IPS-20b (cell line): ENCODE results near the gene NAT14.
A peak's percentile ranks its signal among the peaks of the same experiment; 100 is the strongest.

ENCODE experiments used
- H3K27ac ChIP-seq: one replicate; pipeline ENCODE4 v1.5.1; 2013; ENCODE audit warnings: low read length
- H3K27me3 ChIP-seq: 2 replicates; pipeline ENCODE4 v1.6.1; 2013; ENCODE audit warnings: mild to moderate bottlenecking, low read length, inconsistent platforms; ENCODE audit not compliant: insufficient read depth
- H3K36me3 ChIP-seq: 2 replicates; pipeline ENCODE4 v1.6.1; 2013; ENCODE audit warnings: low read depth, mild to moderate bottlenecking, inconsistent platforms, low read length, moderate library complexity; ENCODE audit not compliant: insufficient read depth
- H3K4me1 ChIP-seq: 2 replicates; pipeline ENCODE4 v1.6.1; 2013; ENCODE audit warnings: mild to moderate bottlenecking, control low read depth, inconsistent platforms, low read length, moderate library complexity; ENCODE audit not compliant: insufficient read depth
- H3K4me3 ChIP-seq: 2 replicates; pipeline ENCODE4 v1.5.1; 2013; ENCODE audit warnings: mild to moderate bottlenecking, low read length, inconsistent platforms
- H3K9ac ChIP-seq: 2 replicates; pipeline ENCODE4 v1.6.1; 2013; ENCODE audit warnings: low read depth, mild to moderate bottlenecking, inconsistent platforms, low read length, moderate library complexity
- H3K9me3 ChIP-seq: 2 replicates; pipeline ENCODE4 v1.6.1; 2013; ENCODE audit warnings: mild to moderate bottlenecking, low read depth, low read length, inconsistent platforms; ENCODE audit not compliant: insufficient read depth

NAT14 gene

GRCh38 chr19:55503502-55504251, 18.7 kb downstream of the NAT14 start:
- Histone ChIP-seq H3K4me1 (no peaks in the 10 kb centered on the region), H3K9me3 (peaks cover 7% of the 10 kb centered on the region), H3K27me3 (peaks cover 41% of the 10 kb centered on the region), H3K9ac (no peak overlapping the region), H3K36me3 (no peaks in the 10 kb centered on the region), H3K4me3 (no peak overlapping the region), H3K27ac (no peak overlapping the region)

- H3K27ac ChIP-seq = no peak overlapping the region
- no peak overlapping the region for H3K4me3 ChIP-seq
- H3K9ac ChIP-seq = no peak overlapping the region
- H3K4me1 ChIP-seq = no peaks in the 10 kb centered on the region
- H3K36me3 ChIP-seq = no peaks in the 10 kb centered on the region
- peaks cover 7% of the 10 kb centered on the region for H3K9me3 ChIP-seq
- H3K27me3 ChIP-seq = peaks cover 36% of the 10 kb centered on the region
These were observed 19.2 kb downstream of the NAT14 start for GRCh38 chr19:55504252-55504603.

DNA sequence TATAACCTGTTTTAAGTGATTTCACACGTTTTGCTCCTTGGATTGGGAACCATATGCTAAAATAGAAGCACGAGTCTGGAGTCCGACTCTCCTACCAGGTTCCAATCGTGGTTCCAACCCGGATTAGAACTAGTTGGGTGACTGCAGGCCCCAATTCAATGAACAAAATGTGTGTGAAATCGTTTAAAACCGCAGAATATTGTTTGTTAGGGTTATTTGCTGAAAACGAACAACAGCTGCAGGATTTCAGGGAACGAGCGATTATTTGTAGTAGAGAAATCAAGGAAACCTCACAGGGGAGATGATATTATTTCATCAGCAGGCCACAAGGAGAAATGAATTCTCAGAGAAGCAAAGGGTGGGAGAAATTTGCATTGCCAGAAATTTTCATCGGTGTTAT, 20.0 kb downstream of the NAT14 start:
- Histone ChIP-seq H3K27me3 (peaks cover 36% of the 10 kb centered on the region), H3K27ac (no peak overlapping the region), H3K4me3 (no peak overlapping the region), H3K36me3 (no peaks in the 10 kb centered on the region), H3K9ac (no peak overlapping the region), H3K4me1 (no peaks in the 10 kb centered on the region), H3K9me3 (peaks cover 7% of the 10 kb centered on the region)

DNA sequence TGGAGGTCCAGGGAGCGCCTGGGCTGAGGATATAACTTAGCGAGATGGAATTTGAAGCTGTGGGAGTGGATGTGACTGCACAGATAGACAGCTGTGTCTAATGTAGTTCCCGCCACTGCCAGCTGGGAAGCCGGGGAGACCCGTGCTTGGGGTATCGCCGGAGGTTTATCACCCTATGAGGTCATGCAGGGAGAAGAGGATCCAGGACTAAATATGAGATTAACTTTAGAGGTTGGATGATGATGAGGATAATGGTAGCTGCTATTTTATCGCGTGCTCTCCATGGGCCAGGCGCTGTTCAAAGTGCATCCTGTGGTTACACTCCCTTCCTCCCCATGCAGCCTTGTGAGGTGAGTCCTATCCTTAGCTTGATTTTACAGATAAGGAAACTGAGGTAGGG, 23.1 kb downstream of the NAT14 start:
- Histone ChIP-seq H3K27me3 (peaks cover 16% of the 10 kb centered on the region), H3K4me1 (no peaks in the 10 kb centered on the region), H3K27ac (no peak overlapping the region), H3K9ac (no peak overlapping the region), H3K36me3 (no peaks in the 10 kb centered on the region), H3K4me3 (no peak overlapping the region), H3K9me3 (peaks cover 5% of the 10 kb centered on the region)

- no peaks in the 10 kb centered on the region; the same call in 1 of the 2 replicates for H3K27me3 ChIP-seq
- H3K9me3 ChIP-seq = no peaks in the 10 kb centered on the region
- no peak overlapping the region for H3K27ac ChIP-seq
- H3K9ac ChIP-seq = no peak overlapping the region
- H3K36me3 ChIP-seq = no peaks in the 10 kb centered on the region
- peak overlapping the region; percentile 46; the same call in 1 of the 2 replicates for H3K4me3 ChIP-seq
- H3K4me1 ChIP-seq = no peaks in the 10 kb centered on the region
These were observed 32.1 kb downstream of the NAT14 start for GRCh38 chr19:55516878-55517620.

DNA sequence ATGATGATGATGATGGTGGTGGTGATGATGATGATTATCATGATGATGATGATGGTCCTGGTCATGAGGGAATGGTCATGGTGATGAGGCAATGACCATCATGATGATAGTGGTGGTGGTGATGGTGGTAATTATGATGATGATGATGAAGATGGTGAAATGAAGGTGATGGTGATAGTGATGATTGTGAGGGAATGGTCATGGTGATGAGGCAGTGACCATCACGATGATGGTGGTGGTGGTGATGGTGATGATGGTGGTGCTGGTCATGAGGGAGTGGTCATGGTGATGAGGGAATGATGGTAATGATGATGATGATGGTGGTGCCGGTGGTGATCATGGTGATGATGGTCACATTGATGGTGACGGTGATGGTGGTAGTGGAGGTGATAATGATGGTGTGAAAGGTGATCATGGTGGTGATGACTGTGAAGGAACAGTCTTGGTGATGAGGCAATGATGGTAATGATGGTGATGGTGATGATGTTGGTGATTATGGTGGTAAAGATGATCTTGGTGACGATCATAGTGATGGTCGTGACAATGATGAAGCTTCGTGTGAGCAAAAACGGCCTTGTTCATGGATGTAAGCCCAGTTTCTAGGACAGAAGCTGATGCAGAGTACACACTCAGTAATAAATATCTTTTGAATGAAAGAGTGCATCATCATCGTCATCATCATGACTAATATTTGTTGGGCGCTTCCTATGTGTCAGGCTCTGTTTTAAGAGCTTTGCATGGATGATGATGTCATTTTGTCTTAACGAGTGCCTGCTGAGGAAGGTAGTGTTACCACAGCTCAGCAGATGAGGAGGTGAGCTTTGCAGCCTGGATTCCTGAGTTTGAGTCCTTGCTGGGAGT, 34.7 kb downstream of the NAT14 start:
- H3K4me1 ChIP-seq = no peaks in the 10 kb centered on the region
- no peaks in the 10 kb centered on the region; the same call in 1 of the 2 replicates for H3K27me3 ChIP-seq
- no peaks in the 10 kb centered on the region for H3K36me3 ChIP-seq
- no peak overlapping the region for H3K9ac ChIP-seq
- no peak overlapping the region for H3K27ac ChIP-seq
- no peak overlapping the region for H3K4me3 ChIP-seq
- H3K9me3 ChIP-seq = no peaks in the 10 kb centered on the region

DNA sequence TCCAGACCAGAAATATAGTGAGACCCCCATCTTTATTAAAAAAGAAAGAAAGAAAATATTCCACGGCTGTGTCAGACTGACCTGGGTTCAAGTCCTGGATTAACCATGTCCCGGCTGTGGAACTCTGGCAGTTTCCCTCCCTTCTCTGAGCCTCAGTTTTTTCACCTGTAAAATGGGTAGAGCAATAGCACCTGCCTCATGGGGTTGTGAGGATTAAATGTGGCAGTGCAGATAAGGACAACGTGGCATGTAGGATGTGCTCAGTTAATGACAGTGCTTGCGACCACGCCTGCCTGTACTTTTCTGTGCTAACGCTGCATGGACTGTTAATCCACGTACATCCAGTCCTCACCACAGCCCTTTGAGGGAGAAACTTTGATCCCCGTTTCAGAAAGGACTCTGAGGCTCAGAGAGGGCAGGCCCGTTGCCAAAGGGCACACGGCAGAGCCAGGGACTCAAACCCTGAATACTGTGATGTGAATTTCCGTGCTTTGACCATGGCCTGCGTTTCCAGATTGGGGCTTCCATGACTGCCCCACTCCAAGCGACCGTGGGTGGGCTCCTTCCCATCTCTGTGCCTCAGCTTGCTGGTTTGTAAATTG, 35.8 kb downstream of the NAT14 start:
- H3K9ac ChIP-seq = no peak overlapping the region
- H3K27ac ChIP-seq = no peak overlapping the region
- H3K36me3 ChIP-seq = no peaks in the 10 kb centered on the region
- H3K4me1 ChIP-seq = no peaks in the 10 kb centered on the region
- H3K4me3 ChIP-seq = no peak overlapping the region
- no peaks in the 10 kb centered on the region for H3K9me3 ChIP-seq
- H3K27me3 ChIP-seq = no peaks in the 10 kb centered on the region; the same call in 1 of the 2 replicates

- H3K27me3 ChIP-seq = no peaks in the 10 kb centered on the region
- no peak overlapping the region for H3K9ac ChIP-seq
- H3K36me3 ChIP-seq = no peaks in the 10 kb centered on the region
- no peak overlapping the region for H3K4me3 ChIP-seq
- no peak overlapping the region for H3K27ac ChIP-seq
- no peaks in the 10 kb centered on the region for H3K9me3 ChIP-seq
- no peaks in the 10 kb centered on the region for H3K4me1 ChIP-seq
These were observed 40.5 kb downstream of the NAT14 start for GRCh38 chr19:55525289-55526101.

DNA sequence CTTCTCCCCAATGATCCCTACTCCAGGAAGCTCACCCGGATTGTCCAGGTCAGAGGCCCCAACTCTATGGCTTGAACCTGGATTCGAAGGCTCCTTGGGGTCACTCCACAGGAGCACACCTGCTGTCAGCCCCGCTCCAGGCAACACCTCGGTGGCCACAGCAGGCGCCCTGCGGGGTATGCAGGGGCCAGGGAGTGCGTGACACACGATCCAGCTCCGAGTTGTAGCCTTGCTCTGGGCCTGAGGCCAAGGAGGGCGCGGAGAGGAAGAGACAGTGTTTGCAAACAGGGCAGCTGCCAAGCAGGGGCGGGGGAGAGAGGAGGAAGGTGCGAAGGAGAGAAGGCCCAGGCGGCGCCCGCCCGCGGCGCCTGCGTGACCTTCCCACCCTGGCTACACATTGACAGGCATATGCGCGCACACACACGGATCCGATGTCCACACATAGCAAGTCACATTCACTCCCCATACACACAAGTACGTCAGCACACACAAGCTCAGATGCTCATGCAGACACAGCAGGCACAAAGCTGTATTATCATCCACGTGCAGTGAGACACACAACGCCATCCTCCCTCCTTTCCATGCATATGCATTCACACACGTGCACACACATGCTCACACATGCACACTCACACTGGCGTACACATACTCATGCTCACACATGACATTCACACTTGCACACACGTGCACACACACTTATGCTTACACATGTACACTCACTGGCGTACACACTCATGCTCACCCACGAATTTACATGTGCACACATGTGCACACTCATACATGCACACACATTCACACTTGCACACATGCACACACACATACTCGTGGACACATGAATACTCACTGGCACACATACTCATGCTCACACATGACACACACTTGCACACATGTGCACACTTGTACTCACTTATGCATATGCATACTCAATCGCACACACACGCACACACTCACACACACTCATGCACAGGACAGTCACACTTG, 41.5 kb downstream of the NAT14 start:
- no peak overlapping the region for H3K27ac ChIP-seq
- H3K4me3 ChIP-seq = no peak overlapping the region
- H3K27me3 ChIP-seq = no peaks in the 10 kb centered on the region
- no peaks in the 10 kb centered on the region for H3K4me1 ChIP-seq
- no peaks in the 10 kb centered on the region for H3K36me3 ChIP-seq
- H3K9me3 ChIP-seq = no peaks in the 10 kb centered on the region
- H3K9ac ChIP-seq = no peak overlapping the region
